Stomach (tissue), 4 donors: ENCODE results near the gene CHIC2.

Source experiments
- CTCF ChIP-seq, 7 experiments: fragments of 450-650 bp in 4 of 7; fragments of 200-600 bp in 3 of 7; sonication (generic) in 3 of 7; IDR thresholded peaks; one replicate each; pipeline ENCODE4 v1.5.1; 2016 to 2019; ENCODE audit warnings: antibody characterized with exemption in 7 of 7, control low read depth in 2 of 7, mild to moderate bottlenecking in 1 of 7
- EP300 ChIP-seq: sonication (generic); formaldehyde crosslinking; IDR thresholded peaks from one replicate; pipeline ENCODE4 v1.6.1; 2017; ENCODE audit warnings: antibody characterized with exemption
- POLR2A ChIP-seq, 4 donors: fragments of 450-650 bp; IDR thresholded peaks; one replicate each; pipeline ENCODE4 v1.6.1; 2016; ENCODE audit warnings: antibody characterized with exemption in 4 of 4, control low read depth in 2 of 4, mild to moderate bottlenecking in 1 of 4, moderate library complexity in 1 of 4
- POLR2AphosphoS5 ChIP-seq, 3 donors: sonication (generic); formaldehyde crosslinking; IDR thresholded peaks; one replicate each; pipeline ENCODE4 v1.6.1; 2016; ENCODE audit warnings: antibody characterized with exemption in 3 of 3

GRCh38 chr4:53992785-53993184, 71.6 kb downstream of the CHIC2 start:
- no peak for TF ChIP-seq CTCF (IDR thresholded peaks at IDR 0.05)
- no peak for TF ChIP-seq POLR2A (IDR thresholded peaks at IDR 0.05)
- TF ChIP-seq POLR2AphosphoS5 (IDR thresholded peaks at IDR 0.05): peak in 2 of 3 donors; percentile 5 to 9
- no peak for TF ChIP-seq EP300
